Measurements from ENCODE around the gene CPNE7.
A peak's percentile ranks its signal among the peaks of the same experiment; 100 is the strongest.
"Not testable (repeated sequence)": the region's sequence is repeated elsewhere in the genome, so short reads cannot be mapped to it uniquely, and the experiment has no call there.

The CPNE7 gene

DNA sequence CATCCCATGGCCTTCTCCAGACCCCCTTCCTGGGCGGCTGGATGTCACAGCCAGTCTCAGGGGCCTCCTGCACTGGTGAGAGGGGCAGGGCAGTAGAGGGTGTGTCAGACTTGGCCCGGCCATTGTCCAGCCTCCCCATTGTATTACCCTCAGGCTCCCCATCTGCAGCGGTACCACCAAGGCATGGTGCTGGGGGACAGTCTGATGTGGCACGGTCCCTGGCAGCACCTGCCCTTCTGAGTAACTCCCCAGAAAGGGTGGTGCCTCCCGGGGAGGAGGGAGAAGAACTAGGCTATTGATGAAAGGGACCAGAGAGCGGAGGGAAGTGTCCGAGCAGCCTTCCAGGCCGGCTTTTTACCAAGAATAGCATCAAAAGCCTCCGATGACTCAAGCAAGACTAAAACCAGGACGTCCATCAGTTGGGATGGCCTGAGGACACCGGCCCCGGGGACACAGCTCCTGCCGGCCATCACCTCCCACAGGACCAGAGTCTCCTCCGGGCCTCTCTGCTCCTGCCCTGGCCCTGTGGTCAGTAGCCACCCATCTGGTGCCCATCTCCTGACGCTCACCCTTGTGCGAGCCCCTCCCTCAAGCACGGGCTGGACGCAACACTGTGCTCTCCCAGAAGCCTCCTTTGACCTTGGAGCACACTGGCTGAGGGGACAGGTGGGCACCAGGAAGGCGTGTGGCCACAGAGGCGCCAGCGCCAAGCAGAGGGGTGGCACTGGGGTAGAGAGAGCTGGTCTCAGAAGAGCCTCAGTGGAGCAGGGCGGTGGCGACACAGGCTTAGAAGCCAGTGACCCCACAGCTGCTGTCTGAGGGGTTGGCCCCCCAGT lies 5.8 kb upstream of the CPNE7 start:
- no peak for DNase-seq

DNA sequence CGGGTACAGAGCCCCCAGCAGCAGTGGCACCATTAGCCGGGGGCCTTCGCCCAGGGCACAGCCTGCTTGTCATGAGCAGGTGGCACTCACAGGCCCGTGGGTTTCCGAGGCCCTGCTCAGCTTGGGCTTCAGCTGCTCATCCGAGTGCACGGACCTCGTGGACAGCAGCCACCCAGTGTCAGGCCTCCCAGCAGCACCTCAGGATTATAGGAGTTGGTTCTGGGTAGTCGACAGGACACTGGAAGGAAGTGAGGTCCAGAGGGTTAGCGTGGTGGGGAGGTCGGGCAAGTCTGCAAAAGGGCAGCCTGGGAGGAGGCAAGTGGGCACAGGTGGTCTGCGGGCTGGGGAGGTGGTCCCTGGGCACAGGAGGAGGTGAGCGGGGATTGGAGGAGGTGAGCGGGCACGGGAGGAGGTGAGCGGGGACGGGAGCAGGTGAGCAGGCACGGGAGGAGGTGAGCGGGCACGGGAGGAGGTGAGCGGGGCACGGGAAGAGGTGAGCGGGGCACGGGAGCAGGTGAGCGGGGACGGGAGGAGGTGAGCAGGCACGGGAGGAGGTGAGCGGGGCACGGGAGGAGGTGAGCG lies 5.1 kb upstream of the CPNE7 start:
- no peak for DNase-seq

GRCh38 chr16:89570983-89571598 lies 4.5 kb upstream of the CPNE7 start:
- DNase-seq = not testable (repeated sequence)

DNA sequence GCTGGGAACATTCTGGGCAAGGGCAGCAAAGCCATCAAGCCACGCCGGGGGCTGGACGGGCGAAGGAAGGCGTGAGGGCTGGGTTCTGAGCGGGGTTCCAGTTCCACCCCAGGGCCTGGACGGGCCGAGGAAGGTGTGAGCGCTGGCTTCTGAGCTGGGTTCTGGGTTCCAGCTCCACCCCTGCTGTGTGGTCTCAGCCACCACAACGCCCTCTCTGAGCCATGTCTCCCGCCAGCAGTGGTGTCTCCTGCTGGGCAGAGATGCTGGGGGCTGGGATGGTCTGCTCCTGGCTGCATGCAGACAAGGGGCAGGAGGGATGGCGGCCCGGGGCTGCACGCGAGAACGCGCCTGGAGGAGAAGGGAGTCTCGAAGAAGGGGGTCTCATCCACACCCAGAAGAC lies 3.9 kb upstream of the CPNE7 start:
- DNase-seq = no peak

DNA sequence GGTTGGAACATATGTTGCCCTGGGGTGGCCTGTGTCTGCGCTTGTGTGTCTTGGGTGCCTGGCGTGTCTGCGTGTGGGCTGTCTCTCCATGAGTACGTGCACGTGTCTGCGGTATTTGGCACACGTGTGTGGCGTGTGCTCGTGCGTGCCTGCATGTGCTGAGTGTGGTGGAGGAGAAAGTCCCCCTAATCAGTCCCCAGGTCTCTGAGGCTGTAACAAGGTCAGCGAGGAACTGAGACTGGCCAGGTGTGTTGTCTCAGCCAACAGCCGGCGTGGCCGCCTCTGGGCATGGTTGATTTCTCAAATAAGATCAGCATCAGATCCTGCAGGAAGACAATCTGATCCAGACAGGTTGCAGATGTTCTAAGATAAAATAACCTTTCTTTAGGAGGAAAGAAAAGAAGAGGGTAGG lies 3.5 kb upstream of the CPNE7 start:
- no peak for DNase-seq

DNA sequence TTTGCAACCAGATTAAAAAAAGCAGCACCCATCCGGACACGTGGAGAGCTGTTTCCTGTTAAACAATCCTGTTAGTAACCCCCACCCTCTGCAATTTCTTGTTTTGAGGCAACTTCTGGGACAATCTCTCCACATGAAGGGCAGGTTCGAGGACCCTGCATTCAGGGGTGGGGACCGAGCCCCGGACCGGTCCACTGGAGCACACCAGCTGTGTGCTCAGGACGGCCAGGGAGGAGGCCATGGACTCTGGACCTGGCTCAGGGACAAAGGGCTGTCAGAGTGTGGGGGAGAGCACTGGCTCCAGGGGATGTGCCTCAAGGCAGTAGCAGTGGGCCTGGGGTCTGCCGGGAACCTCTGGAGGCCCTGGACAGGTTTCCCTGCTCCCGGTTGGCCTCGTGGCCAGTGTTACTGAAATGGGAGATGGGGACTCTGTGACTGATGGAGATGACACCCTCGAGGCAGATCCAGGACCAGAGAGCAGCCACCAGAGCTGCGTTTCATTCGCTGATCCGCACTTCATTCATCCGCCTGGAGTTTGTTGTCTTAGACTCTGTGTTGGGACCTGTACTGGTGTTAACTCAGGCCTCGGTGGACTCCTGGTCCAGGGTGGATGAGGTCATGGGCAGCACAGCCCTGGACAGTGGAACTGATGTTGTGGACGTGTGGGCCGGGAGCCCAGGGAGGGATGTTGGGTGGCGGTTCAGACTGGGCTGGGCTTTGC lies 2.9 kb upstream of the CPNE7 start:
- DNase-seq = no peak

- no peak for DNase-seq
Measured at GRCh38 chr16:89573826-89574680, 1.5 kb upstream of the CPNE7 start.

- peak; percentile 57 for DNase-seq
Measured at GRCh38 chr16:89574681-89575246, 794 bp upstream of the CPNE7 start.

DNA sequence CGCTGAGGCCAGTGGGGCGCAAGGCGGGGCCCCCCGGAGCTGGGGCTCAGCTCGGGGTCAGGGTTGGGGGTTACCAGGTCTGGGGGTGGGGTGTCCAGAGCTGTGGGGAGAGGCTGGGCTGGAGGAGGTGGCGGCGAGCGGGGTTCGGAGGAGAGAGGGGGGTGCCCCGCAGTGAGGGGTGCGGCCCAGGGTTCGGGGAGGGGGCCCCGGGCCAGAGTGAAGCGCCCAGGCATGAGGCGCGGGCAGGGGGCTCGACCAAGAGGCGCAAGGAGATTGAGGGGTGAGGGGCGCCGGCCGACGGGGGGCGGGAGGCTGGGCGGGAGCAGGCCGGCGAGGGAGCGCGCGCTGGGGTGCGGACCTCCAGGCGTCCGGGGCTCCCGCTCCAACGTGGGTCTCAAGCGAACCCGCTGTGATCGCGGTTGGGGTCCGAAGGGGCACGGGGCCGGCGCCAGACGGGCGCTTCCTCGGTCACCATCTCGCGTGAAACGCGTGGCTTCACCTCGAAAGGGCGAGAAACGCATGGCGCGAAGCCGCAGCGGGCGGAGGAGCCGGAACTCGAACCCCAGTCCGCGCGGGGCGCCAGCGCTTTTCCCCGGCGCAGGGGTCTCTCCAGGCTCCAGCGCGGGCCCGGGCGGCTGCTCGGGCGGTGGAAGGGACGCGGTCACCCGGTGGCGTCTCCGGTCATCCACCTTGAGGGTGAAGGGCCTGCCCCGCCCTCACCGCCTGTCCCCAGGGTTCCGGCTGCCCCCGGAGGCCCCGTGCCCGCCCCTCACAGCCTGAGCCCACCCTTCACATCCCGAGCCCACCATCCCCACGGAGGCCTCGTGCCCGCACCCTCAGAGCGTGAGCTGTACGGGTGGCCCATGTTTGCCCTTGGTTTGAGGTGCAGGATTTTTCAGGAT lies 846 bp downstream of the CPNE7 start:
- no peak for DNase-seq

- DNase-seq = no peak
Measured at GRCh38 chr16:89577055-89577759, 1.6 kb downstream of the CPNE7 start.

- DNase-seq = no peak
Measured at GRCh38 chr16:89579351-89579750, 3.8 kb downstream of the CPNE7 start.

DNA sequence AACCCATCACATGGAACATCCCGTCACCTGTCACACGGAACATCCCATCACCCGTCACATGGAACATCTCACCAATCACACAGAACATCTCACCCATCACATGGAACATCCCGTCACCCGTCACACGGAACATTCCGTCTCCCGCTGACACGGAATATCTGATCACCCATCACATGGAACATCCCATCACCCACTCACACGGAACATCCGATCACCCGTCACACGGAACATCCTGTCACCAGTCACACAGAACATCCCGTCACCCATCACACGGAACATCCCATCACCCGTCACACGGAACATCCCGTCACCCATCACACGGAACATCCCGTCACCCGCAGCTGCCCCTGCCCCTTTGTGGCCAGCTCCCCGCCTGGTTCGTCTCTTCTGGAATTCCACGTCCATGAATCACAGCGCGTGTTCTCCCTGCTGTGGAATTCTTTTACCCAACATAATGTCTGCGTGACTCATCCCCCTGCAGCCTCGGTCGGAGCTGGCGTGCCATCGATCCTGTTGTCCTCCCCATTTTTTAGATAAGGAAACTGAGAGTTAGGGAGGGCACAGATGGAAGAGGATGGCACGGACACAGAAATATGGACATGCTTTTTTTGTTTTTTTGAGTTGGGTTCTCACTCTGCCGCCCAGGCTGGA lies 5.6 kb downstream of the CPNE7 start:
- no peak for DNase-seq

- no peak for DNase-seq
Measured at GRCh38 chr16:89581861-89582563, 6.5 kb downstream of the CPNE7 start.

- no peak for DNase-seq
Measured at GRCh38 chr16:89582614-89583196, 7.1 kb downstream of the CPNE7 start.

DNA sequence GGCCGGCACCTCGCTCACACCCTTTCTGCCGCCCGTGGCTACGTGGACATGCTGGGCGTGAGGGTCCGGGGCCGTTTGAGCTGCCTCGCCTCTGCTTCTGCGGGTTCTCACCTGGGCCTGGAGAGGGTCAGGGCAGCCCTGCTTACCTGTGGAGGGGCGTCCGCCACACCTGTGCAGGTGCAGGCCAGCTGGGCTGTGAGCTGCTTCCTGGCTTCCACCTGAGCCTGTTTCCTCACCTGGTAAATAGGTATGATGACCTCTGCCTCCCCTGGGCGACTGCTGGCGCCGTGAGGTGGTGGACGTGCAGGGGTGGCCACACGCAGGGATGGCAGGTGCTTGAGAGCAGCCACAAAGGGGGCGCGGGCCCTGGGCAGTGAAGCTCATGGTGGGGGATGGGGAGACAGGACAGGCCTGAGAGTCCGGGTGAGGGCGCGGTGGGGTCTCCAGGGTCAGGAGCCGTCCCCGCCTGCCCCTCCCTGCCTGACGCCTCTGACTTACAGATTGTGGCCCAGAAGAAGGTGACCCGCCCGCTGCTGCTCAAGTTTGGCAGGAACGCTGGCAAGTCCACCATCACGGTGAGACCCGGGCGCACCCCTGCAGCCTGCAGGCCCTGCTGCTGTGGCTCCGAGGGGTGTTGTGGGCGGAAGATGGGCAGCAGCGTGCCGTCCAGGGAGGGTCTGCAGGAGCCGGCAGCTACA lies 7.8 kb downstream of the CPNE7 start:
- no peak for DNase-seq

- no peak for DNase-seq
Measured at GRCh38 chr16:89583895-89584644, 8.5 kb downstream of the CPNE7 start.
